Left renal cortex interstitium (tissue), 4 donors: ENCODE measurements around the gene NEBL. TPM values are rescaled to one million over a fixed set of nuclear protein-coding genes. Genes with fewer than 3 reads are reported as not detected.
"Not testable (repeated sequence)": the region's sequence is repeated elsewhere in the genome, so short reads cannot be mapped to it uniquely, and the experiment has no call there.

ENCODE experiments used
- DNase-seq, 4 donors: peaks; one replicate each; pipeline ENCODE4 v3.0.0-alpha.2; 2013; ENCODE audit warnings: low read depth in 4 of 4, low spot score in 2 of 4, missing footprints in 1 of 4
- polyA plus RNA-seq, 4 donors: library from polyadenylated mRNA; unstranded; fragments of 120-200 nt; gene quantifications; one replicate each; pipeline ENCODE4 v1.2.1, GENCODE V29; 2013; ENCODE audit not compliant: insufficient read length in 4 of 4

NEBL gene, protein sequence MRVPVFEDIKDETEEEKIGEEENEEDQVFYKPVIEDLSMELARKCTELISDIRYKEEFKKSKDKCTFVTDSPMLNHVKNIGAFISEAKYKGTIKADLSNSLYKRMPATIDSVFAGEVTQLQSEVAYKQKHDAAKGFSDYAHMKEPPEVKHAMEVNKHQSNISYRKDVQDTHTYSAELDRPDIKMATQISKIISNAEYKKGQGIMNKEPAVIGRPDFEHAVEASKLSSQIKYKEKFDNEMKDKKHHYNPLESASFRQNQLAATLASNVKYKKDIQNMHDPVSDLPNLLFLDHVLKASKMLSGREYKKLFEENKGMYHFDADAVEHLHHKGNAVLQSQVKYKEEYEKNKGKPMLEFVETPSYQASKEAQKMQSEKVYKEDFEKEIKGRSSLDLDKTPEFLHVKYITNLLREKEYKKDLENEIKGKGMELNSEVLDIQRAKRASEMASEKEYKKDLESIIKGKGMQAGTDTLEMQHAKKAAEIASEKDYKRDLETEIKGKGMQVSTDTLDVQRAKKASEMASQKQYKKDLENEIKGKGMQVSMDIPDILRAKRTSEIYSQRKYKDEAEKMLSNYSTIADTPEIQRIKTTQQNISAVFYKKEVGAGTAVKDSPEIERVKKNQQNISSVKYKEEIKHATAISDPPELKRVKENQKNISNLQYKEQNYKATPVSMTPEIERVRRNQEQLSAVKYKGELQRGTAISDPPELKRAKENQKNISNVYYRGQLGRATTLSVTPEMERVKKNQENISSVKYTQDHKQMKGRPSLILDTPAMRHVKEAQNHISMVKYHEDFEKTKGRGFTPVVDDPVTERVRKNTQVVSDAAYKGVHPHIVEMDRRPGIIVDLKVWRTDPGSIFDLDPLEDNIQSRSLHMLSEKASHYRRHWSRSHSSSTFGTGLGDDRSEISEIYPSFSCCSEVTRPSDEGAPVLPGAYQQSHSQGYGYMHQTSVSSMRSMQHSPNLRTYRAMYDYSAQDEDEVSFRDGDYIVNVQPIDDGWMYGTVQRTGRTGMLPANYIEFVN
- polyA plus RNA-seq, result 10 to 100 TPM; 75.5 to 87.0 (median 84.6) TPM

DNA sequence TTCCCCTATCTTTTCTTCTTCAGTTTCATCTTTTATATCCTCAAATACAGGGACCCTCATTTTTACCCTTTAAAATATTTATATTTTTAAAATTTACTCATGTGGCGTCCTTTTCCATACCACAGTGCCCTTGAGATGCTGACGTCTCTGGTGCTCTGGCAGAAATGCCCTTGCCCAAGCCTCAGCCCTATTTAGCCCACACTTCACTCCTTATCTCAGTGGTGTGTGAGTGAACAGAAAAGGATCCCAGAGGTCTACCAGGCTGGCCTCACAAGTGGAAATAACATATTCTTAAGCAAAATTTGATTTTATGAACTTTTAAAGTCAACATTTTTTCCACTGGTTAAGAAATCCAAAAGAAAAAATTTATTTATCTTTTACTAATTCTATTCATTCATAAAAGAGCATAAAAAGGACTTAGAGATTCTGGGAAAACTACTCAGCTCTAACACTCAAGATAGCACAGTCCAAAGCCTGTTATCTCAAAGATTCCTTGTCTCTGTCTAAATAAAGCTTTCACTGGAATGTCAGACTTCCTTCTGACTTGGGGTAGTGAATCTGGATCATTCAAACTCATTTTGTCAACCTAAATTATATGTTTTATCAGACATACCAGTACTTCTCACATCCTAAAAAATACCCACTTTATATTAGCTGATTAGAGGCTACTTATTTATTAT, at the start of gene NEBL:
NEBL (minus strand) TSS at position 166 of the 680 bp plus-strand sequence; CDS start at position 60, 106 bp downstream.
- DNase-seq, result no peak

DNA sequence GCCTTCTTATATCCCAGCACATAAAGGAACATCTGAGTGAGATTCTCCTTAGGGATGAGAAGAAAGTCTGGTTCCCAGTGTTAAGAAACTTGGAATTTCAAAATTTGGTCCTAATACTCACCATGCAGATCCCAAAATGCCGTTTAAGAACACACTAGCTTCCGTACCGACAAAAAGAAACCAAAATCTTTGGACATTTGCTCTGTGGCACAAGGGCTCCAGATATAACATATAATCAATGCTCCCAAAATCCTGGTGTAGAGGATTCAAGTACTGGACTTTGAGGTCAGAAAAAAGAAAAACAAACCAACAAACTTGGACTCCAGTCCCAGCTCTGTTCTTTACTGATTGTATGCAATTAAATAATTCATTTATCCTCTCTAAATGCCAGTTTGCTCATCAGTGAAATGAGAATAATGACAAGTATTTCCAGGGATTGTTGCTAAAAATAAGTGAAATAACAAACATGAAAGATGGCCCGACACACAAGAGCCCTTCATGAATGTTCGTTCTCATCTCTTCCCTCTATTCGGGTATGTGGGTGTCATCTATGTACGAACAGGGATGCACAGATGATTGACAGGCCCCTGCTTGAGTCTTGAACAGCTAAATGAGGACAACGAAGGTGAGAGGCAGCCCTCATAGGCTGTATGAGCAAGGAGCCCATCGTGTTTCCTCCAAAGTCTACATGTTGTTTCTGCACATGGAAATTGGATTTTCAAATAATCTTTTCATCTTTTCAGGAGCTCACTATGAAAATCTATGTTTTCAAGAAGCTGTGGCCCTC, 48.6 kb upstream of the NEBL start:
- no peak for DNase-seq

- DNase-seq, result no peak
Measured at GRCh38 chr10:20944789-20945502, 47.8 kb upstream of the NEBL start.

DNA sequence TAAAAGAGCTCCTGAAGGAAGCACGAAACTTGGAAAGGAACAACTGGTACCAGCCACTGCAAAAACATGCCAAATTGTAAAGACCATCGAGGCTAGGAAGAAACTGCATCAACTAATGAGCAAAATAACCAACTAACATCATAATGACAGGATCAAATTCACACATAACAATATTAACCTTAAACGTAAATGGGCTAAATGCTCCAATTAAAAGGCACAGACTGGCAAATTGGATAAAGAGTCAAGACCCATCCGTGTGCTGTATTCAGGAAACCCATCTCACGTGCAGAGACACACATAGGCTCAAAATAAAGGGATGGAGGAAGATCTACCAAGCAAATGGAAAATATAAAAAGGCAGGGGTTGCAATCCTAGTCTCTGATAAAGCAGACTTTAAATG, 42.3 kb upstream of the NEBL start:
- not testable (repeated sequence) for DNase-seq

- no peak for DNase-seq
Measured at GRCh38 chr10:20936396-20936795, 39.3 kb upstream of the NEBL start.

GRCh38 chr10:20935931-20936330, 38.8 kb upstream of the NEBL start:
- DNase-seq, result no peak

- no peak for DNase-seq
Measured at GRCh38 chr10:20935301-20935700, 38.2 kb upstream of the NEBL start.

- no peak for DNase-seq
Measured at GRCh38 chr10:20933705-20934104, 36.6 kb upstream of the NEBL start.

- DNase-seq, result no peak
Measured at GRCh38 chr10:20932606-20933126, 35.6 kb upstream of the NEBL start.

- DNase-seq, result no peak
Measured at GRCh38 chr10:20931156-20931795, 34.2 kb upstream of the NEBL start.

- DNase-seq, result no peak
Measured at GRCh38 chr10:20927456-20927855, 30.3 kb upstream of the NEBL start.

DNA sequence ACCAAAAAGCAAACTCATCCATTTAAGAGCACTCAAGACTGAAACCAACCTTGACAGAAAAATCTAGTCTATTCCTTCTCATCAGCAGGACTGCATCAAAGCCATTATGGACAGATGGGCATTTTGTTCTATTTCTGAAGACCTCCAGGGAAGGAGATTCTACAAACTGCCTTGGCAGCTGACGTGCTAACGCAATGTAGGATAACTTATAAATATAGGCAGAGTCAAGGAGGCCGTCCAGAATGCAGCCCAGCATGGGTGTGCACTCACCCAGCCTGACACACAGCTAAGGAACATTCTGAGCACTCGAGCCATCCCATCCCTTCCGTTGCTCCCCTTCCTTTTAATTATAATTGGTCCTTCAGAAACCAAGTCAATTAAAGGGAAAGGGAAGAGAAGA, 25.3 kb upstream of the NEBL start:
- no peak for DNase-seq

DNA sequence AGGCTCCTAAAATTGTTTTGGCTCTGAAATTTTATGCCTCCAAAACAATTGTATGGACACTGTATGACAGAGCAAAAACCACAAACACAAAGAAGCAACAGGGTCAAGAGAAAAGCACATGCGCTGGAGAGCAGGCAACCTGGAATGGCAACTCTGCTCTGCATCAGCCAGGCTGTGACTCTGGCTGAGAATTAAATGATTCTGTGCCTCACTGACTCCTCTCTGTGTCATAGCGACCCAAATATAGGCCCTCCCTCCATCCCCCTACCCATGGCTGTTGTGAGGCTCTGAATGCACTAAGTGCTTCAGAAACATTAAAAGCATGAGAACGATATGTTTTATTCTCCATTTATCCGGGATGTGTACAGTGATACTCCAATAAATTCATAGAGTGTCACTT, 24.9 kb upstream of the NEBL start:
- no peak for DNase-seq

DNA sequence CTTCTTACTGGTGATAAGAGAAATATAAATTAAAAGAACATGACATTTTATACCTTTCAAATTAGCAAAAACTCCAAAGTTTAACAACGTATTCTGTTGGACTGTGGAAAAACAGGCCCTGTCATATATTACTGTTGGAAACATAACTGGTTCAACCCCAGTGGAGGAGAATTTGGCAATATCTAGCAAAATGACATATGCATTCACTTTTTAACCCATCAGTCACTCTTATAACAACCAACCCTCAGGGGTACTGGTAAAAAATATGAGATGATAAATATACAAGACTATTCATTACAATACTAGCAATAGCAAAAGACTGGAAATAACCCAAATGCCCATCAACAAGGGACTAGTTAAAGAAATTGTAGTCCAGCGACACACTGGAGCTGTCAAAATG, 22.9 kb upstream of the NEBL start:
- DNase-seq, result no peak

DNA sequence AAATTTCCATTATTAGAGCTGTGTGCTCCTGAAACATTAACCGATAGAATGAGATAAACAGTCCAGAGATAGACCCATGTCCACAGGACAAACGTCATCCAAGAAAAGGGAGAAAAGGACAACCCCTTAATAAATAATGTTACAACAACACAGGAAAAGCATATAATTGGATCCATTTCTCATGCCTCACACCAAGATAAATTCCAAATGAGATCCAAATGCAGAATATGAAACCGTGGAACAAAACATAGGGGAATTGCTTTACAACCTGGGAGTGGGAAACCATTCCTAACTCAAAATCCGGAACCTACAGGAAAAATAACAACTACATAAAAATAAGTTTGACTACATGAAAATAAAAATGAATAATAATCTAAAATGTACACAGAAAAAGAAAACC, 22.4 kb upstream of the NEBL start:
- no peak for DNase-seq

- DNase-seq, result no peak
Measured at GRCh38 chr10:20916976-20917375, 19.9 kb upstream of the NEBL start.

DNA sequence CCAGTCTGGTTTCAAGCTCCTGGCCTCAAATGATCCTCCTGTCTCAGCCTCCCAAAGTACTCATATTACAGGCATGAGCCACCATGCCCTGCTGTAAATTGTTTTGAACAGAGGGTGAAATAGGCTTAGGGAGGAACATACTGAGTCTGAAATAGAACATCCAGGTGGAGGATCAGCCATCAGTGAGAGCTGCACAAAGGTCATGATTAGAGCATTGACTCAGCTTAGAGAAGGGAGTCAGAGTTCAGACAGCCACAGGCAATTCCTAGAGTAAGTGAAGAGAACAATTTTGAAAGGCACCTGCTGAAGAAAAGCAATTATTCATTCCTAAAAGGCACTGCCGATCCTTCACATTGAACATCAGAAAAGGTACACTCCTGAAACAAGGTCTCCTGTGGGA, 15.9 kb upstream of the NEBL start:
- no peak for DNase-seq

GRCh38 chr10:20911626-20912025, 14.5 kb upstream of the NEBL start:
- DNase-seq, result no peak

DNA sequence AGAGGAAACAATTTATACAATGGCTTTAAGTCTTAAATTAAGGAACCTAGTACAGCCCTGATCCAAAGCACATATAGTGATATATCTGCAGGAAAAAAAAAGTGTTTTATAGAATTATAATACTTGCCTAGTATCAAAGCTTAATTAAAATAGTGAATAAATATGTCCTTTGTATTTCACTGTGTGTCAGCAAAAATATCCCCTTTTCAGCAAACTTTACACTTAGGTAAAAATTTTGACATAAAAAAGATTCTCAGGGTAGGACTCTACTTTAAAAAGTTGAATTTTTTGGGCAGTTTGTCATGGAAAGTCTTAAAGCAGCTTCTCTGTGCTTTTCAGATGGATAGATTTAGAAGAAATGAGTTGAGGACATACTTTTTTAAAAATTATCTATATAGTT, 12.7 kb upstream of the NEBL start:
- DNase-seq, result no peak
